GOT3 (cell line): ENCODE data around the gene CDKN3.
A peak's percentile ranks its signal among the peaks of the same experiment; 100 is the strongest.
"Not testable (repeated sequence)": the region's sequence is repeated elsewhere in the genome, so short reads cannot be mapped to it uniquely, and the experiment has no call there.

Source experiments
- DNase-seq: peaks from one replicate; lab custom pipeline; 2025; ENCODE audit warnings: mixed read lengths; lab: John Stamatoyannopoulos, UW

CDKN3 gene

GRCh38 chr14:54424479-54424901 is 27.7 kb downstream of the CDKN3 start:
- DNase-seq: no peak

GRCh38 chr14:54425068-54425467 is 28.3 kb downstream of the CDKN3 start:
- no peak for DNase-seq

GRCh38 chr14:54425537-54426274 is 28.9 kb downstream of the CDKN3 start:
- no peak for DNase-seq

- no peak for DNase-seq
Measured at GRCh38 chr14:54427871-54428270, 31.1 kb downstream of the CDKN3 start.

GRCh38 chr14:54428527-54428926 is 31.7 kb downstream of the CDKN3 start:
- DNase-seq: no peak

GRCh38 chr14:54435500-54435981 is 38.7 kb downstream of the CDKN3 start:
- DNase-seq: no peak

GRCh38 chr14:54437954-54438353 is 41.1 kb downstream of the CDKN3 start:
- DNase-seq: not testable (repeated sequence)

GRCh38 chr14:54438703-54439102 is 41.9 kb downstream of the CDKN3 start:
- DNase-seq: no peak

GRCh38 chr14:54440037-54440436 is 43.2 kb downstream of the CDKN3 start:
- DNase-seq: no peak

GRCh38 chr14:54440476-54440872 is 43.7 kb downstream of the CDKN3 start:
- no peak for DNase-seq

GRCh38 chr14:54440873-54441868 is 44.4 kb downstream of the CDKN3 start, which contains the start of gene CNIH1:
TSS of gene CNIH1 (minus strand) at chr14:54441374. CDS start at chr14:54441327, 47 bp downstream.
- peak; percentile 61 for DNase-seq

GRCh38 chr14:54442961-54443360 is 46.2 kb downstream of the CDKN3 start:
- not testable (repeated sequence) for DNase-seq

- no peak for DNase-seq
Measured at GRCh38 chr14:54443981-54444380, 47.2 kb downstream of the CDKN3 start.

- no peak for DNase-seq
Measured at GRCh38 chr14:54444681-54445080, 47.9 kb downstream of the CDKN3 start.

- DNase-seq: no peak
Measured at GRCh38 chr14:54446161-54446693, 49.4 kb downstream of the CDKN3 start.

GRCh38 chr14:54447231-54447692 is 50.5 kb downstream of the CDKN3 start:
- DNase-seq: no peak

GRCh38 chr14:54450535-54450934 is 53.7 kb downstream of the CDKN3 start:
- no peak for DNase-seq

GRCh38 chr14:54451121-54451601 is 54.4 kb downstream of the CDKN3 start:
- DNase-seq: no peak

- no peak for DNase-seq
Measured at GRCh38 chr14:54451961-54452360, 55.2 kb downstream of the CDKN3 start.

GRCh38 chr14:54453252-54453651 is 56.4 kb downstream of the CDKN3 start:
- no peak for DNase-seq

GRCh38 chr14:54453990-54454389 is 57.2 kb downstream of the CDKN3 start:
- DNase-seq: not testable (repeated sequence)

- DNase-seq: no peak
Measured at GRCh38 chr14:54455363-54455762, 58.6 kb downstream of the CDKN3 start.
